Activated T-cell treated with anti-CD3 and anti-CD28 coated beads, Interleukin-2, amount 50 U/mL, for 1 hour (primary cell): ENCODE measurements around the gene DGCR2.
"Not testable (repeated sequence)": the region's sequence is repeated elsewhere in the genome, so short reads cannot be mapped to it uniquely, and the experiment has no call there.

Source experiments
- DNase-seq: peaks from one replicate; pipeline ENCODE4 v3.0.0-alpha.2; 2020

Gene DGCR2

DNA sequence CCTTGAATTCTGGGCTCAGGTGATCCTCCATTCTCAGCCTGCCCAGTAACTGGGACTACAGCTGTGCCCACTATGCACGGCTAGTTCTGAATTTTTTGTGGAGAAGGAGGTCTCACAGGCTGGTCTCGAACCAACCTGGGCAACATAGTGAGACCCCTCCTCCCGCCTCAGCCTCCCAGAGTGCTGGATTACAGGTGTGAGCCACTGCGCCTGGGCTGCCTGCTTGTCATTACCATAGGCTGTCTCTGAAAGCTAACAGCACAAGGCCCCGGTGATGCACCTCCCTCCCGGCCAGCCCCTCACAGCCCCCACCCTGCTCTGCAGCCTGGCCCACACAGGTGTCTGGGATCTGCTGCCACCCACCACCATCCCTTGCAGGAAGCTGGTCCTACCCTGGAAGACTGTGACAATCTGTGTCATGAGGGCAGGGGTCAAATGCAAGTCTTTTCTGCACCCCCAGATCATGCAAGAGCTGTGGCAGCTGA lies 82.4 kb downstream of the DGCR2 start:
- no peak for DNase-seq

DNA sequence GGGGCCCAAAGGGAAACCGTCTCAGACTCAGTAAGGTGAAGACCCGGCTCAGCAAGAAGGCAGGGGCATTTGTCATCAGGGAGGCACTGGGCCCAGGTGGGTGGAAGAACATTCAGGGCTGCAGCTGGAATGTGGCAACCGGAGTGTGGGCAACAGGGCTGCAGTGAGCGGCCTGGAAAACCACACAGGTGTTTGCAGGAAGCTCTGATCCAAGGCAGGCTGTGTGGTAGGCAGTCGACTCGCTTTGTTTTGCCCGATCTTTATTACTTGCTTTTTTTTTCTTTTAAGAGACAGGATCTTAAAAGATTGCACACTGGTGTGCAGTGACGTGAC lies 82.8 kb downstream of the DGCR2 start:
- no peak for DNase-seq

DNA sequence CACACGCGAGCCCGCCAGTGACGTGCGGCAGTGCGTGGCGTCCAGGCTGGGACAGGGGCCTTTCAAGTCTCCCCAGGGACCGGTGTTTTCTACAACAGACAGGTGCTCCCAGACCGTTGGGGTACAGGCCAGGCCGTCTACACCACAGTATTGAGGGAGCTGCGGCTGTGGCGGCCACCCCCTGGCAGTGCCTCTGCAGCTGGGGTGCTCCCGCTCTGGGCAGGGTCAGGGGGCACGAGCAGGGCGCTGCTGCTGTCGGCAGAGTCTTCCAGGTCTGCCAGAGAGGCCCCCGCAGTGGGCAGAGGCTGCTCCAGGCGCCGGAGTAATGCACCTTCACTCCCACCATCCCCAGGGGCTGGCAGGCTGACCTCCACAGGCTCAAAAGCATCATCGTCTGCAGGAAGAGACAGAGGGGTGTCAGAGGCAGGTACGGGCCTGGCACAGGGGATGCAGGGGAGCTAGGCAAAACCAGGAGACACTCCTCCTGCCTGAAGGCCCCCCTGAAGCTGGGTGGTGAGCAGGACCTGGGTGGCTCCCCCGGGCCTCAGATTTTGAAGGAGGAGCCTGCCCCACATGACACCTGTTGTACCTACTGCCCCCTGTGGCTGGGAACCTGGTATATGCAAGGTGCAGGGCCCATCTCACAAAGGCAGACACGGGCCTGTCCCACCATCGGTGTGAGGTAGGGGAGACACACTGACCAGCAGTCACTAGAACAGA lies 83.3 kb downstream of the DGCR2 start:
- DNase-seq = peak; percentile 13

DNA sequence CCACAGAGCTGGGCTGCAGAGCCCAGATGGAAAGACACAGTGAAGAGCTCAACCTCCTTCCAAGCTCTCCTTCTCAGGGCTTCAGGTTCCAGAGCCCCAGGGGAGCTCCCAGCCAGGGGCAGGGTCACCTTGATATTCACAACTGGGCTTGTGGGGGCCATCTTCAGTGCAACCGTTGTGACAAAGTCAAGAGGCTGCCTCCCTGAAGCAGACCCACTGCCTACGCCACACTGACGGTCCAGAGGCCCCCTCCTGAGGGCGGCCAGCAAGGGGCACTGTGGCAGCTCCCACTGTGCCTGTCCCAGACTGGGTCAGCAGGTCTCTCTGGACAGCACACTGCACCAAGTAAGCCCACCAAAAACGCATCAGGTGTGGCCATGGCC lies 84.1 kb downstream of the DGCR2 start:
- DNase-seq = no peak

DNA sequence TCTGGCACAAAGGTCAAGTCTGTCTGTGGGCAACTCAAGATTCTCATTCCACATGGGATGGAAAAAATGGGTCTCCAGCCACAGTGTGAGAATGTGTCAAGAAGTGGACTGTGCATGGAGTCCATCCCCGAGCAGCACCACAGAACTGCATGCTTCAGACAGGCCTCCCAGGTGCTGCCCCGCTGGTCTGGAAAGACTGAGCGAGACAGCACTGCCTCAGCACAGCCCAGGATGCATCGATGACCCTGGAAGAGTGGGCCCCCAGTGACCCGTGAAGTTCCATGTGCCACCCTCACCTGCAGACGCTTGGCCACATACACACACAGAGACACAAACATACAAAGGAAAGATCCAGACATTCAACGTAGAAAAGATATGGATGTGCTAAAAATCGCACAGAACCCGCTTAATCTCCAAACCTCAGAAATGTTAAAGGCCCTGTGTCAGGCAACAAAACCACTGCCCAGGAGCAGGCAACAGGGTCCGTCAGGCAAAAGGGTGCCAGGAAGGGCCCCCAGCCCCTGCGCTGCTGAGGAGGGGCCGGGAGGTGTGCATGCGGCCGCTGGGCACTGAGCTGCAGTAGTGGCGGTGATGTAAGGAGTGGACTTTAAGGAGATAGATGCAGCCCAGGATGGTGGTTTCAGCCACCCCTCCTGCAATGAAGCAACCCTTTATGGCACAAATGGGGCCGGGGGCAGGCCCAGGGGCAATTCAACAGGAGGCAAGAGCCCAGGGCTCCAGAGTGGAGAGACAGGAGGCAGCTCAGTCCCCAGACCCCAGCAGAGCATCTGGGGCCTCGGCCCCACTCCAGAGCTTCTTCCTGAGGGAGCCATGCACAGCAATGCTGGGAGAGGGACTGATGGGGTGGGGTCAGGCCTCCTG lies 84.7 kb downstream of the DGCR2 start:
- no peak for DNase-seq

DNA sequence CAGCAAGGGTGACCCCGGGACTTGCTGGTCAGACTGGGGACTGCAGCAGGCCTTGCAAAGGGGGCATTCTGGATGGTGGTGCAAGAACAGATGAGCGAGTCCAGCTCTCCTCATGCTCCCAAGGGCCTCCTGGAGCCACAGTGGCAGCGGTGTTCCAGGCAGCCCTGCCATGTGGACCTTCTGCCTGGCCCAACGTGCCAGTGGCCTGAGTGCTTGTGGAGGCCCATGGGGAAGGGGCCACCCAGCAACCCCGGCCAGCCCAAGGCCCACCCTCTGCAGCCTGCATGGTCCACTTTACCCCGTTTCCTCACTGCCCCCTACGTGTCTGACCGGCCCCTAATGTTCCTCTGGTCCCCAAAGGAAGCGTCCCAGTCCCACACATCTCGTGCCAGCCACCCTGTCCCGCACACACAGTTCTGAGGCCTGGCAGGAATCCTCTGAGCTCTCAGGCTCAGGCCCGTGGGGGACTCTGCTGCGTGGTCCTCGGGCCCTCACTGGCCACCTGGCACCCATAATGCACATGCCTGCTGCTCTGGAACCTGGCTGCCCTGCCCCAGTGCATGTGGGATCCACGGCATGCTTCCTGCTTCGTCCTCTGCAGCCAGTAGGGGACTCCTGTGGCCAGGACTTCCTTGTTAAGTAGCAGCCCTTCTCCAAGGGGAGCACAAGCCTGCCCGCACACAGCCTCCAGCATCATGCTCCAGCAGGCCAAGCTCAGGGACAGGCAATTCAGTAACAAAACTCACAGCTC lies 85.5 kb downstream of the DGCR2 start:
- DNase-seq = no peak

DNA sequence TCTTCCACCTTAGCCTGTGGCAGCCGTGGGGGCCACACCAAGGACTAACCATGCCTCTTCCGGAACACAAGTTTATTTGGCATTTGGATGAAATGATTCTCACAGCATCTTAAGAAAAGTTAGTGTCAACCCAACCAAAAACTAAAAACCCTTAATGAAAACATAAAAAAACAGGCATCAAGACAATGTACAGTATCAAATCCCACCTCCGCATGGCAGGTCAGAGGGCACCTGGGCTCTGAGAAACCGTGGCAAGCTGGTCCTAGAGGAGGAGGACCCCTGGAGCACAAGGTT lies 86.0 kb downstream of the DGCR2 start:
- DNase-seq = no peak

DNA sequence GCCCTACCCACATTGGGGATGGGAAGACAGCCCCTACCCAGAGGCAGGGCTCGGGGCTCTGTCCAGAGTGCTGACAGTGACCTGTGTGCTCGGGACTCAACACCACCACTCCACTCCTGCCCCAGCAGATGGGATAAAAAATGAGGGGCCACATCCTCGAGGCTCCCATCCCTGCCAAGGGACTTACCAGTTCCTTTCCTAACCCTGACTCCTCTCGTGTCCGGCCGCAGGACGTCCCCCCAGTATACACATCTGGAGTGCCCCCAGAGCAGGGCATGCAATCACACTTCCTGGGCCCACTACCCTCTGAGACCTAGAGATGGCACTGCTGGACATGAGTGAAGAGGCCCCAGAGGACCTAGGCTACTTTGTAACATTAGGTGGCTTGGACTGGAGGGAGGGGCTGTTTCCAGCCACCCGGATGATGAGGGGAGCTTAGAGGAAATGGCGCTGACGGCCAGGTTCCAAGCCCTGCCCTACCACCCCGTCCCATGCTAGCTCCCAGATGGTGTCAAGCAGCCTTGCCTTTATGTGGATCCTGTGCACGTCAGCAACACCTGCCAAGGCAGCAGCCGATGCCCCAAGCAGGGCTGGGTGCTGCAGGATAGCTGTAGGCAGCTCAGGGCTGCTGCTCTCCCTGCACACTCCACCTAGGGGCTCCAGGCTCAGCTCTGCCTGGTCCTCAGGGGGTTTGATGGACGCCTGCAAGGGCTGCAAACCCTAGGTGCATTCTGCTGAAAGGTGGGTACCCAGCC lies 86.6 kb downstream of the DGCR2 start:
- DNase-seq = no peak

DNA sequence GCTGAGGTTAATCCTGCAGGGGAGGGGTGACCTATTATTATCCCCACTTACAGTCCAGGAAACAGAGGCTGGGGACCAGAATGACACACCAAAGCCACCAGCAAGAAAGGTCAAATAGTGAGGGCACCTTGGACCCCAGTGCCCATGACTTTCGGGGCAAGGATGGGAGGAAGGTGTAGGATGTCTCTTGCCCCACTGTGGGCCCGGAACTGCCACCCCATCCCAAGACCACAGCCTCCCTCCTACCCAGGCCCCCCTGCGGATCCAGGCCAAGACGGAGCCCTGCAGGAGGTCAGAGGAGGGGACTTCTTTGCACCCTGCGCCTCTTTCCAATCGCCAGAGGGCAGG lies 87.1 kb downstream of the DGCR2 start:
- DNase-seq = not testable (repeated sequence)

DNA sequence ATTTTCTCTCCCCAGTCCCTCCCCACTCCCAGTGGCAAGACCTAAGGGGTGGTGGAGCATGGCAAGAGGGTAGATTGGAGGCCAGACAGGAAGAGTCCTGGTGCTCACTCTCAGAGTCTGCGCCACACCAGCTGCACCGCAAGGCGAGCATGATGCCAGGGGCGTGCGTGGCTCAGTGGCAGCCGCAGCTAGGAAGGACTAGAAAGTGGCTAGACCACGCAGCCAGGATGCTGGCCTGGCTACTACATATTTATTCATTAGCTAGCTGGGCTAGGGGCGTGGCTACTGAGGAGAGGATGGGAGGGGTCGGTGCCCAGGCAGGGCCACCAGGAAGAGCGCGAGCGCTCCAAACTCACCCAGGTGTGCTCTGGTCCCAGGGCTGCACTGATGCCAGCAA lies 87.5 kb downstream of the DGCR2 start:
- DNase-seq = not testable (repeated sequence)

DNA sequence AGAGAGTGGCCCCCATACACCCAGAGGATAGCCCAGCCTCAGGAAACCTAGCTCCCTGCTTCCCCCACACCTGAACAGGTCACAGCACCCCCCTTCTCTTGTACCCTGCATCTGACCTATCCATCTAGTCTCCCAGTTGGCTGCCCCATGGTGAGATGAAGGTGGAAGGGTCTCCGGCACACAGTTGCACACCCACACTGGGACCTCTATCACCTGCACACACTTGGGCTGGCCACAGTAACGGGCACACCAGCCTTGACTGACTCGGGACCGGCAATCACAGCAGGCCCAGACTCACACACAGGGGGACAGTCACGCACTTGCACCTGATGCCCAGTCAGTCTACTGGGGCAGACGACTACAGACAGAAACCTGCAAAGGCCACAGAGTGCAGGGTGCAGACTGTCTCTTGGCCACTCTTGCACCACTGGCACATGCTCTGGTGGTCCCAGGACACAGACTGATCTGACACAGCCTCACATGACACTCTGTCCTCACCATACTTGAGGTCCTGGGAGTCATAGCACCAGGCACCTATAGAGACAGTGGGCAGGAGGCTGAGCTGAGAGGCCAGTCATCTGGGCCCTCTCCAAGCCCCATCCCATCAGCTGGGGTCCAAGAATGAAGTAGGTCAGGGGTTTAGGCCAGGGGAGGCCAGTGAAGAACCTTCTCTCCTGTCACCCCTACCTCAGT lies 88.0 kb downstream of the DGCR2 start:
- DNase-seq = not testable (repeated sequence)

DNA sequence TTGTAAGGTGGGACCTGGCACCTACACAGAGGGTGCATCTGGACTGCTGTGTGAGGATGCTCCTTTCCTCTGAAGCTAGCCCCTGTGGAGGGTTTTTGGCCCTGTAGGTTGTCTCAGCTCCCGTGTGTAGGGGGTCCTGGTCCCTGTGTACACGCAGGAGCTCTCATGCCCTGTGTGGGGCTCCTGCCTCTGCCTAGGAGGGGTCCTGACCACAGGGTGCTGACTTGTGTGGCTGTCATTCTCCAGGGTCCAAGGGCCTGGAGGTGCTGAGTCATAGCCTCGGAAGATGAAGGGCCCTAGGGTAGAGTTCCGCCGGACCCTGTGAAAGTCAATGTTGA lies 88.7 kb downstream of the DGCR2 start:
- not testable (repeated sequence) for DNase-seq

DNA sequence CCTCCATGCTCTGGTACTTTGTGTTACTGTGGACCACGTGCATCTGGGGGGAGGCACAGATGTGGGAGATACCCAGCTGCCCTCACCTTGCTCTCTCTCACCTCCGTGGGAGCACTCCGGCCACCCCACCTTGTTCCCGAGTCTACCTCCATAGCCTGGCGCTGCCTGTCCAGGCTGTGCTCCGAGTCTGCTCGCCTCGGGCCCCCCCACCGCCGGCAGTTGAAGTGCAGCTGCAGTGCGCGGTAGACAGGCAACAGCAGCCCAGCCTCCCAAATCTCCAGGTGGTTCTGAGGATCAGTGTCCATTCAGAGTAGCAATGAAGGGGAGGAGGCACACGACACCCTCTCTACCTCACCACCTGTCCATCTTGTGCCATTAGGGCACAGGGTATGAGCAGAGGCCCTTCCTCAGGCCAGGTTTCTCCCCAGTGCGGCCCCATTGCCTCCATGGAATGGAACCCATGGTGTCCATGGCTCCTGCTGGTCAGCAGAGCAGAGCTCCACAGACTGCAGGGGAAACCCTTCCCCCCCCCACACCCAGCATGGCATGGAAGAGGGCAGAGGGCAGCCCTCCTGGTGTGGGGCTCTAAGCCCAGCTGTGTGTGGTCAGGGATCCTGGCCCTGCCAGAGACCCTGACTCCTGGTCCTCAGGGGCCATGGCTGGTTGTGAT lies 89.2 kb downstream of the DGCR2 start:
- DNase-seq = not testable (repeated sequence)

DNA sequence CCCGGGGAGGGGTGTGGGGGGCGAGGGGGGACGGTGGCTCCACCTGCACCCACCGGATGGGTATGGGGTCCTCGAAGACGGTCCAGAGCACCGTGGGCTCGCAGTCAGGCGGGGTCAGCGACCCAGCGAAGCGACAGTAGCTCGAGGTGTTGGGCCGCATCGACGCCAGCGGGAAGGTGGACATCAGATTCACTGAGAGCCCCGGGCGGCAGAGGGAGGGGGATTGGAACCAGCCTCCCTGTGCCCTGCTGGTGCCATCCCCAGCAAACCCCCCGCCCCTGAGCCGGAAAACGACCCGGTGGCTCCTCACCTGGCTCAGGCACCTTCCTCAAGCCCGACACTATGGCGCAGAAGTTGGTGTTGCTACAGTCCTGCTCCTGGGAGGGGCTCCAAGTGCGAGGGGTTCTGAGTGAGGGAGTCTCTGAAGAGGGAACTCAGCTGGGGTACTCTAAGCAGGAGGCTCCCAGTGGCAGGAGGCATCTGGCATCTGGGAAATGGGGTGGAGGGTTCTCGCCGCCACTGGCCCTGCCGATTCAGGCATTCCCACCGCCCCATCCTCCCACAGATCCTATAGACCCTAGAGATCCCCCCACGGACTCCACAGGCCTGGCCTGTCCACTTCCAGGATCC lies 89.9 kb downstream of the DGCR2 start:
- DNase-seq = not testable (repeated sequence)

DNA sequence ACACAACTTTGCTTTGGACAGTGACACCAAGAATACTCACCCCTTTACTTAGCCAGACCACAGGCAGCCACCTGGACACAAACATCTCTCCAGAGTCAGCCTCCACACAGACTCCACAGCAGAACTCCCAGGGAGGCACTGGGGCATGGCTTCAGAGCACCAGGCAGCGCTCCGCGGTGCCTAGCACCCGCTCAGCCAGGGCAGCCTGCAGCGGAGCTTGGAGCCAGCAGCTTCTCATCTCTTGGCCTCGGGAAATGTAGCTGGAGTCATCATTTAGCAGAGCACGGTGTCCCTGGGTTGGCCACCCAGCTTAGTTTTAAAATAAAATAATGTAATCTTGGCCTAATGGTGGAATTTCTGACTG lies 91.3 kb downstream of the DGCR2 start:
- not testable (repeated sequence) for DNase-seq

DNA sequence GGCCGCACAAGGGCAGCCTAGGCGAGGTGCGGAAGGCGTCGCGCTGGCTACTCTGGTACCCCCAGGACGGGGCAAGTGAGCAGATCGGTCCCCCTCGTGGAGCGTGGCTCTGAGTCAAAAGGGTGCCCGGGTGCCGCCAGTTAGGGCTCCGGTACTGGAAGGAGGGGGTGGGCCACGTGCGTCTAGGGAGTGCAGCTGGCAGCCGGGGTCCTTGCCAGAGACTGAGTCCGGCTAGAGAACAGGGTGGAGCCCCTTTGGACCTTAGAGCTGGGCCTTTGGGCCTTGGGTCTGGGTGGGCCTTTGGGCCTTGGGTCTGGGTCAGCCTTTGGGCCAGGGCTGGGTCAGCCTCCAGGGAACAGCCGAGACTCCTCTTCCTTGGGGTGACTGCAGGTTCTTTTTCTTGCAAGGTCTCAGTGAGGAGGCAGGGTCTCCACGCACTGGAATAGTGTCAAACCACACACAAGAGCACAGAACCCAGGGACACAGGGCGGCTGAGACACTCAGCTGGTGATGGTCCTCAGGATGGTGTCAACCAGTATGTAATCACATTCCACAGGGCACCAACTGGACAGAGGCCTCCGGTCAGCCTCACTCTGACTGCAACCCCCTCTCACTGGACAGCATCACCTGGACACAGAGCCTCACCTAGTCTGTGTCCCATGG lies 91.9 kb downstream of the DGCR2 start:
- DNase-seq = not testable (repeated sequence)

DNA sequence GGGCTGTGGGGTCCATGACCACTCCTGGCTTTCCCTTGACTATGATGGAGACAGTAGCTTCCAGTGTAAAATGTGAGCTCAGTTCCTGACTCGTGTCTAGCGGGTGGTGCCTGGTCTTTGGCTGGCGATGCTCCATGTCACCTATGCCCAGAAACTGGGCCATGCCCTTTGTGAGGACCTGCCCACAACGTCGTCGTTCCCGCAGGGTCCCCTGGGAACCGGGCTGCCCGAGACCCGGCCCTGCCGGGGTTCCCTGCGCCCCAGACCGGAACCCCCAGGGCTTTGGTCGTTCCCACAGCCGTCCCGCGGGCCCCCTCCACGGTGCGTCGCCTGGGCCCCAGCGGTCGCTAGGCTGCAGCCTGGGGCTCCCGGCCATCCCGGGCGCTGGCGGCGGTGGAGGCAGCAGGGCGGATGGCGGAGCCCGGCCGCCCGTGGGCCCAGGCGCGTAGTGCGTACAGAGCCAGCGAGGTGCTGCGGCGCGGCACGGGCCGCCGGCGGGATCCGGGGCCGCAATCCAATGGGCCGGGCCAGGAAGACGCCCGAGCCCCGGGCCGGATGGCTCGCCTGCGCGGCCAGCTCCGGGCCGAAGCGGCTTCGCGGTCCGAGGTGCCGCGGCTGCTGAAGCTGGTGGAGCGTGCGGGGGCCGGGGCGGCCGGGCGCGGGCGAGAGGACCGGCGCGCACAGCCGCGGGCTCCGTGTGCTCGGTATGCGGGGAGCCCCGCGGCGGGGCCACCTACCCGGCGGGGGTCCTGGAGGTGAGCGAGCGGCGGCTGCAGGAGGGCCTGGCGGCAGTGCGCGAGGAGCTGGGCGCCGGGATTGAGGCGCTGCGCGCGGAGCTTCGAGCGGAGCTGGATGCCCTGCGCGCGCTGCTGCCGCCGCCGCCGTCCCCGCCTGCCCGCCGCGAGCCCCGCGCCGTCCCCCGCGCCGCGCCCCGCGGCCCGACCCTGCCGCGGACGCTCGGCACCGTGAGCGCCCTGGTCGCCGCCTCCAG lies 92.8 kb downstream of the DGCR2 start:
- not testable (repeated sequence) for DNase-seq

DNA sequence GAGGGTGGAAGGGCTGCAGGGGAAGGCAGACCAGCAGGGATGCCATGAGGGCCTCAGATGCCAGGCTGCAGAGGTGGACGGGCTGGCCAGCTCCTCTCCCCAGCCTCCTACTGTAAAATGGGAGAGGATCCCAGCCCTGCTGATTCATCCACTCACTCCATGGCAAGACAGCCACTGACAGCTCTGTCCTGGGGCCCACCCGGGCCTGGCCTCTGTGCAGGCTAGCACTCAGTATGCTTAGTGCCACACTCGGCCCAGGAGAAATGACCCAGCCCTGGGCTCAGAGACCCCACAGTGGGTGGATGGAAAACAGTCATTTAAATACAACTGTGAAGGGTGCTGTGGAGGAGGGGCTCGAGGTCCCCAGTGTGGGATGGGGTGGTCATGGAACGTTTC lies 94.2 kb downstream of the DGCR2 start:
- DNase-seq = not testable (repeated sequence)

DNA sequence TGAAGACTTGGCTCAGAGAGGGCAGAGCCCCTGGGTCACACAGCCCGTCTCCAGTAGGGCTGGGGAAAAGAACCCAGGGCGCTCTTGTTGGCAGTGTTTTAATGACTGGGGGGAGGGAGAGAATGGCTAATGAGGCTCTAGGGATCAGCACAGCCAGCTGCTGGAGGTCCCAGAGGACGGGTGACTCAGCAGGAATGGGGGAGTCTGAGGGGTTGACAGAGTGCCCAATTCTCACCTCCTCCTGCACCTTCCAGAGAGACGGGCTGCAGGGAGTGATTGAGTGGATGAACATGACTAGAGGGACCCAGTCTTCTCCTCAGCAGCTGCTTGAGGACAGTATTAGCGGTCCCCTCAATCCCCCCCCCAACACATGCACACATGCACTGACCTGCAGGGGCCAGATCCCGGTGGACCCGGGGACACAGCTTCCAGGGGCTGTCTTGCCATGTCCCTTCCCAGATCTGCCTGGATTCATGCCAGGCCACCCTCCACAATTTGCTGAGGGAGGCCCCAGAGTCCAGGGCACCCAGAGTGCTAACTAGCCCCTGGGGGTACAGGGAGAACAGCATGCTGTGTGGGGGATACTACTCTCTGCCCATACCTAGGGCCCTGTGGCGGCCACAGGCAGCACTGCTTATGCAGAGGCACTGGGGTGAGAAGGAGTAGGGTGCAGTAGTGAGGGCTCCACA lies 94.7 kb downstream of the DGCR2 start:
- not testable (repeated sequence) for DNase-seq
